ENCODE results near the gene SLBP.

The SLBP gene

GRCh38 chr4:1669270-1669669 lies 42.8 kb downstream of the SLBP start:
- H3K4me3 ChIP-seq (ENCODE audit: insufficient read depth, low read length, poor library complexity, severe bottlenecking) = no peak overlapping the region
- H3K4me2 ChIP-seq (ENCODE audit: low read depth, low read length, poor library complexity, severe bottlenecking) = no peak overlapping the region
- peaks cover 7% of the 10 kb centered on the region; the same call in 1 of the 2 replicates for H3K9me3 ChIP-seq (ENCODE audit: insufficient read depth, low read length)
- peaks cover 11% of the 10 kb centered on the region; the same call in 1 of the 2 replicates for H3F3A ChIP-seq (ENCODE audit: insufficient read depth)
- H3K9ac ChIP-seq (ENCODE audit: low read length) = no peak overlapping the region
- no peaks in the 10 kb centered on the region for H3K36me3 ChIP-seq (ENCODE audit: low read length)
- TF ChIP-seq EZH2phosphoT487 (conservative IDR thresholded peaks at IDR 0.05; ENCODE audit: low read length) = no peak
- no peak for TF ChIP-seq CTCF (IDR thresholded peaks at IDR 0.05; ENCODE audit: insufficient read depth, low read length, poor library complexity, severe bottlenecking)
- H2AFZ ChIP-seq (ENCODE audit: low read depth, low read length, severe bottlenecking) = no peak overlapping the region
- H3K79me2 ChIP-seq (ENCODE audit: insufficient read depth, low read length) = no peaks in the 10 kb centered on the region
- no peaks in the 10 kb centered on the region for H4K20me1 ChIP-seq (ENCODE audit: low read depth, low read length)
- no peak overlapping the region for H3K27ac ChIP-seq (ENCODE audit: low read depth, low read length)
- no peaks in the 10 kb centered on the region for H3K27me3 ChIP-seq (ENCODE audit: low read length)
- no peaks in the 10 kb centered on the region for H3K9me2 ChIP-seq (replicated peaks; ENCODE audit: insufficient read depth, low read length)

GRCh38 chr4:1668488-1668840 lies 43.7 kb downstream of the SLBP start:
- H3K9ac ChIP-seq (ENCODE audit: low read length) = no peak overlapping the region
- TF ChIP-seq EZH2phosphoT487 (conservative IDR thresholded peaks at IDR 0.05; ENCODE audit: low read length) = no peak
- TF ChIP-seq CTCF (IDR thresholded peaks at IDR 0.05; ENCODE audit: insufficient read depth, low read length, poor library complexity, severe bottlenecking) = no peak
- no peak overlapping the region for H3K4me2 ChIP-seq (ENCODE audit: low read depth, low read length, poor library complexity, severe bottlenecking)
- no peaks in the 10 kb centered on the region for H3K79me2 ChIP-seq (ENCODE audit: insufficient read depth, low read length)
- H3K36me3 ChIP-seq (ENCODE audit: low read length) = no peaks in the 10 kb centered on the region
- no peak overlapping the region for H3K27ac ChIP-seq (ENCODE audit: low read depth, low read length)
- peaks cover 11% of the 10 kb centered on the region; the same call in 1 of the 2 replicates for H3F3A ChIP-seq (ENCODE audit: insufficient read depth)
- no peaks in the 10 kb centered on the region for H4K20me1 ChIP-seq (ENCODE audit: low read depth, low read length)
- peaks cover 7% of the 10 kb centered on the region; the same call in 1 of the 2 replicates for H3K9me3 ChIP-seq (ENCODE audit: insufficient read depth, low read length)
- H2AFZ ChIP-seq (ENCODE audit: low read depth, low read length, severe bottlenecking) = no peak overlapping the region
- no peaks in the 10 kb centered on the region for H3K9me2 ChIP-seq (replicated peaks; ENCODE audit: insufficient read depth, low read length)
- H3K27me3 ChIP-seq (ENCODE audit: low read length) = no peaks in the 10 kb centered on the region
- no peak overlapping the region for H3K4me3 ChIP-seq (ENCODE audit: insufficient read depth, low read length, poor library complexity, severe bottlenecking)

GRCh38 chr4:1667273-1667672 lies 44.8 kb downstream of the SLBP start:
- TF ChIP-seq CTCF (IDR thresholded peaks at IDR 0.05; ENCODE audit: insufficient read depth, low read length, poor library complexity, severe bottlenecking) (no peak), EZH2phosphoT487 (conservative IDR thresholded peaks at IDR 0.05; ENCODE audit: low read length) (no peak)
- Histone ChIP-seq H3K27me3 (ENCODE audit: low read length) (no peaks in the 10 kb centered on the region), H3K9ac (ENCODE audit: low read length) (no peak overlapping the region), H3F3A (ENCODE audit: insufficient read depth) (peaks cover 11% of the 10 kb centered on the region; the same call in 1 of the 2 replicates), H3K27ac (ENCODE audit: low read depth, low read length) (no peak overlapping the region), H2AFZ (ENCODE audit: low read depth, low read length, severe bottlenecking) (no peak overlapping the region), H3K36me3 (ENCODE audit: low read length) (no peaks in the 10 kb centered on the region), H3K79me2 (ENCODE audit: insufficient read depth, low read length) (no peaks in the 10 kb centered on the region), H3K9me2 (replicated peaks; ENCODE audit: insufficient read depth, low read length) (no peaks in the 10 kb centered on the region), H3K4me3 (ENCODE audit: insufficient read depth, low read length, poor library complexity, severe bottlenecking) (no peak overlapping the region), H3K4me2 (ENCODE audit: low read depth, low read length, poor library complexity, severe bottlenecking) (no peak overlapping the region), H4K20me1 (ENCODE audit: low read depth, low read length) (no peaks in the 10 kb centered on the region), H3K9me3 (ENCODE audit: insufficient read depth, low read length) (peaks cover 7% of the 10 kb centered on the region; the same call in 1 of the 2 replicates)
